NCI-H748 treated with DMSO at 0.1 percent for 48 hours (cell line): Measurements from ENCODE around the gene CYP26C1.

Experiments used
- DNase-seq: peaks from one replicate; lab custom pipeline; 2025; lab: John Stamatoyannopoulos, UW

Gene CYP26C1

DNA sequence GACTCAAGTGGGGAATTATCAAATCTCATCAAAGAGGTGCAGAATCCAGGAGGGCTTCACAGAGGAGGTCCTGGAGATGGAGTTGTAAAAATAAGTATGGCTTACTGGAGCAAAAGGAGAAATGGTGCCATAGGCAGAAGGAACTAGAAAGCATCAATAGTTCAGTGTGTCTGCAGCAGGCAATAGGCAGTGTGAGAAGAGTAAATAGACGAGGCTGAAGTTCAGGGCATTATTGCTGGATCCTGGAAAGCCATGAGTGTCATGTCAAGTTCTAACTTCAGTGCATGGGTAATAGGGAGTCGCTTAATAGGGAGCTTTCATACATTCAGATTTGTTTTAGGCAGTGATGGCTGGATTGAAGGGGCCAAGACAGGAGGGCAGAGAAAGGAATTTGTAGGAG lies 52.4 kb downstream of the CYP26C1 start:
- DNase-seq, result no peak

DNA sequence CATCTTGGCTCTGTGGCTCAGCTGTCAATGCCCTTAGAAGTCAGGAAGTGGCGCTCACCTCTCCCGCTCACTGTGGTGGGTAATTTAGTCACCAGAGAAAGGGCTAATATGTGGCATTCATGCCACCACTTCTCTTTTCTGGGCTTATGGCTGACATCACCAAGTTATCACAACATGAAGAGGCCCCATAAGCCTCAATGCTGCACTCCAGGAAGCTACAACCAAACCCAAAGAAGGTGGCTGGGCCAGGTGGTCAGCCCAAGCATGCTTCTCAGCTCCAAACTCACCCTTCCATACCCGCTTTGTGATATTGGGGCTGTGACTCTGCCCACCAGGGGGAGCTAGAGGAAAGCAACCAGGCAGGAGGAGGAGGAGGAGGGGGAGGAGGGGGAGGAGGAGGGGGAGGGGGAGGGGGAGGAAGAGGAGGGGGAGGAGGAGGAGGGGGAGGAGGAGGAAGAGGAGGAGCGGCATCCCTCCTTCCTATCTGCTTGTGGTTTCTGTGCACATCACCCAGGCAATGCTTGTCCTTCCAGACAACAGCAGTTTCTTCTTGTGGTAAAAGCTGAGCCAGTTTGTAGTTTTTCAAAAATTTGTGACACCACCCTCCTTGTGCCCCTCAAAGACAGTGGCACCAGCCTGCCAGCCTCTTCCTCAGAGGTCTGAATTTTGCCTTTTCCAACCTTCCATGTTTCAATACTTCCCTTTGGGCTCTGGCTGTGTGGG lies 55.2 kb downstream of the CYP26C1 start:
- DNase-seq, result no peak
